B cell (primary cell): Measurements from ENCODE around the gene BAIAP2L1. TPM values are rescaled to one million over a fixed set of nuclear protein-coding genes. Genes with fewer than 3 reads are reported as not detected.

ENCODE experiments used
- ATAC-seq: fragments of 200-7000 bp; cut with Tn5 transposase; one replicate; pipeline ENCODE4 v1.10.0; 2021; ENCODE audit warnings: low read depth, mild to moderate bottlenecking, moderate number of reproducible peaks, moderate library complexity
- CTCF ChIA-PET: fragments of 350-600 bp; sonication (Branson Sonifier 250); formaldehyde crosslinking; loops from one replicate; lab custom pipeline; 2021; ENCODE audit warnings: antibody characterized with exemption, inconsistent platforms; lab: Charles Lee
- POLR2A ChIA-PET: fragments of 350-600 bp; sonication (Branson Sonifier 250); formaldehyde crosslinking; loops from one replicate; lab custom pipeline; 2021; ENCODE audit warnings: antibody characterized with exemption; lab: Charles Lee
- DNase-seq: peaks from one replicate; pipeline ENCODE4 v3.0.0; 2013
- H2AFZ ChIP-seq: 2 replicates; pipeline ENCODE4 v1.6.1; 2012; ENCODE audit warnings: mild to moderate bottlenecking, low read depth, low read length; ENCODE audit not compliant: insufficient read depth, poor library complexity, severe bottlenecking
- H3K27ac ChIP-seq, 2 donors: 1 replicate in 1 of 2; 2 replicates in 1 of 2; pipeline ENCODE4 v1.5.1; 2012 to 2013; ENCODE audit warnings: low read length in 2 of 2, mild to moderate bottlenecking in 2 of 2, moderate library complexity in 1 of 2
- H3K27me3 ChIP-seq, 4 experiments: fragments of 200-600 bp in 1 of 4; sonication (generic) in 1 of 4; replicated peaks in 1 of 4; 1 replicate in 2 of 4; 2 replicates in 2 of 4; pipeline versions ENCODE4 v1.6.1 to v1.7.0; 2013 to 2016; ENCODE audit warnings: low read length in 3 of 4, mild to moderate bottlenecking in 2 of 4, mixed read lengths in 1 of 4, moderate library complexity in 1 of 4; ENCODE audit not compliant: insufficient read depth in 4 of 4, control insufficient read depth in 3 of 4; ENCODE audit errors: control extremely low read depth in 1 of 4
- H3K36me3 ChIP-seq, 2 experiments: replicated peaks in 1 of 2; 1 replicate in 1 of 2; 2 replicates in 1 of 2; pipeline versions ENCODE4 v1.6.1 to v1.7.1; 2013; ENCODE audit warnings: low read length in 1 of 2; ENCODE audit not compliant: insufficient read depth in 2 of 2, control insufficient read depth in 1 of 2; ENCODE audit errors: control extremely low read depth in 1 of 2, extremely low read depth in 1 of 2
- H3K4me1 ChIP-seq, 2 donors: fragments of 200-600 bp in 1 of 2; sonication (generic) in 1 of 2; 1 replicate in 1 of 2; 2 replicates in 1 of 2; pipeline versions ENCODE4 v1.5.1 to v1.6.1; 2013 to 2017; ENCODE audit warnings: low read length in 2 of 2; ENCODE audit not compliant: control insufficient read depth in 2 of 2, insufficient read depth in 2 of 2
- H3K4me2 ChIP-seq: replicated peaks from 2 replicates; pipeline ENCODE3; 2012; ENCODE audit warnings: mild to moderate bottlenecking, low read depth, low read length; ENCODE audit not compliant: poor library complexity, severe bottlenecking
- H3K4me3 ChIP-seq, 5 experiments: fragments of 200-600 bp in 1 of 5; sonication (generic) in 1 of 5; 1 replicate in 3 of 5; 2 replicates in 2 of 5; pipeline versions ENCODE4 v1.5.1 to v1.7.0; 2011 to 2016; ENCODE audit warnings: low read length in 4 of 5, mild to moderate bottlenecking in 4 of 5, low read depth in 2 of 5, control low read depth in 1 of 5, moderate library complexity in 1 of 5; ENCODE audit not compliant: insufficient read depth in 1 of 5; ENCODE audit errors: control extremely low read depth in 1 of 5, extremely low read depth in 1 of 5
- H3K79me2 ChIP-seq: fragments of 200-600 bp; sonication (generic); one replicate; pipeline ENCODE4 v1.6.0; 2016; ENCODE audit warnings: low read length; ENCODE audit not compliant: control insufficient read depth, insufficient read depth
- H3K9ac ChIP-seq: fragments of 200-600 bp; sonication (generic); 2 replicates; pipeline ENCODE4 v1.6.1; 2017; ENCODE audit warnings: mild to moderate bottlenecking, low read length, moderate library complexity
- H3K9me3 ChIP-seq, 3 donors: one replicate each; pipeline versions ENCODE4 v1.6.1 to v1.7.1; 2013; ENCODE audit warnings: low read length in 2 of 3; ENCODE audit not compliant: control insufficient read depth in 2 of 3, insufficient read depth in 1 of 3; ENCODE audit errors: control extremely low read depth in 1 of 3
- H4K20me1 ChIP-seq: 2 replicates; pipeline ENCODE4 v1.6.0; 2012; ENCODE audit warnings: mild to moderate bottlenecking, low read length; ENCODE audit not compliant: insufficient read depth, control insufficient read depth, poor library complexity, severe bottlenecking
- H3K27ac Mint-ChIP-seq: one replicate; pipeline ENCODE4 v1.8.0; 2021; ENCODE audit warnings: mixed read lengths
- H3K27me3 Mint-ChIP-seq: one replicate; pipeline ENCODE4 v1.8.0; 2021; ENCODE audit warnings: mixed read lengths
- H3K4me1 Mint-ChIP-seq: one replicate; pipeline ENCODE4 v1.8.0; 2021; ENCODE audit warnings: mixed read lengths
- H3K4me3 Mint-ChIP-seq: one replicate; pipeline ENCODE4 v1.8.0; 2021; ENCODE audit warnings: mixed read lengths
- H3K9me3 Mint-ChIP-seq: one replicate; pipeline ENCODE4 v1.8.0; 2022; ENCODE audit warnings: mixed read lengths; ENCODE audit not compliant: insufficient read depth
- EZH2 ChIP-seq: IDR thresholded peaks from 2 replicates; pipeline ENCODE4 v1.6.1; 2012; ENCODE audit warnings: borderline replicate concordance, low read depth, mild to moderate bottlenecking, moderate library complexity, low read length; ENCODE audit not compliant: insufficient read depth, poor library complexity, severe bottlenecking
- WGBS: methylation state at CpG from one replicate; pipeline ENCODE4 v1.1.5; 2013; ENCODE audit warnings: missing lambda C conversion rate; ENCODE audit not compliant: insufficient coverage; 5-methylcytosine and 5-hydroxymethylcytosine counted together
- intact Hi-C: fragments of 100-400 bp; cut with micrococcal nuclease; formaldehyde crosslinking; loops from one replicate; pipeline ENCODE4 v1.10.0; 2022
- polyA plus RNA-seq: library from polyadenylated mRNA; depleted of rRNA; stranded (reverse); fragments of >200 nt; gene quantifications from 2 replicates; pipeline ENCODE4 v1.2.3, GENCODE V29; 2012
- total RNA-seq, 2 donors: library from RNA; stranded (reverse); fragments of 120-200 nt in 1 of 2; gene quantifications; 1 replicate in 1 of 2; 2 replicates in 1 of 2; pipeline versions ENCODE4 v1.2.3 to v1.2.4, GENCODE V29; 2013 to 2022
- TF ChIP-seq, protein P1 (sequence below): fragments of 200-600 bp; IDR thresholded peaks from one replicate; pipeline ENCODE4 v1.8.0; 2022; ENCODE audit warnings: antibody characterized with exemption, mild to moderate bottlenecking

BAIAP2L1 gene
- total and polyA plus RNA-seq, 2 donors (not counting 1 experiment from before 2014, with no cell fraction given): 1.5 to 3.7 TPM

DNA sequence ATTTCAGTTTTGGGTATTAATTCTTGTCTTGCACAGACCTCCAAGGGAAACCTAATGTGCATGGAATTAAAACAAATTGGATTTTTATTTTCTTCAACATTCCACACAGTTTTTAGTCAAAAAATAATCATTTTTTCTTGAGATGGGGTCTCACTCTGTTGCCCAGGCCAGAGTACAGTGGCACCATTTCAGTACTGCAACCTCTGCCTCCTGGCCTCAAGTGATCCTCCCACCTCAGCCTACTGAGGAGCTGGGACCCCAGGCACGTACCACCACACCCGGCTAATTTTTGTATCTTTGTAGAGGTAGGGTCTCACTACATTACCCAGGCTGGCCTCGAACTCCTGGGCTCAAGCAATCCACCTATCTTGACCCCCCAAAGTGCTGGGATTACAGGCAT, 4.9 kb downstream of the BAIAP2L1 start:
- CTCF ChIA-PET: no interaction called here

DNA sequence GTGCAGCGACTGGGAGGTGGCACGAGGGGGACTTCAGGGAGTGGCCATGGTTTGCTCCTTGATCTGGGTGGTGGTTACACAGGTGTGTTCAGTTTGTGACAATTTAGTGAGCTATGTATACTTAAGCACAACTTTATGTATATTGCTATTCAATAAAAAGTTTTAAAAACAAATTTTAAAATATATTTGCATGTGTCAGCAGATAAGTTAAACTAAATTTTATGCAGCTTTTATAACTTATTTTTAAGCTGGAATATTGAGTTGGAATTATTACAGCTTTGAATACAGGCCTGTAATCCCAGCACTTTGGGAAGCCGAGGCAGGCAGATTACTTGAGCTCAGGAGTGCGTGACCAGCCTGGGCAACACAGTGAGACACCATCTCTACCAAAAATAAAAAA, 5.4 kb downstream of the BAIAP2L1 start:
- no peaks in the 10 kb centered on the region for H3K79me2 ChIP-seq
- WGBS: 93% methylated on average over 3 of the region's 4 CpGs
- intact Hi-C loops: no loop called here
- H3K9ac ChIP-seq: no peak overlapping the region
- peaks cover 0 to 13% (median 6%) of the 10 kb centered on the region in 4 experiments for H3K27me3 ChIP-seq
- ChIA-PET CTCF (no interaction called here), POLR2A (no interaction called here)
- H3K9me3 ChIP-seq: peaks cover 0 to 4% (median 0%) of the 10 kb centered on the region in 3 donors
- H4K20me1 ChIP-seq: no peaks in the 10 kb centered on the region
- H3K27ac ChIP-seq: no peak overlapping the region
- no peaks in the 10 kb centered on the region for H3K36me3 ChIP-seq
- H3K4me3 Mint-ChIP-seq: no peak overlapping the region
- H3K4me3 ChIP-seq: no peak overlapping the region
- H3K27me3 Mint-ChIP-seq: peaks cover 22% of the 10 kb centered on the region
- ATAC-seq (no peak), DNase-seq (no peak)
- no peak overlapping the region for H3K4me2 ChIP-seq
- no peak overlapping the region for H3K27ac Mint-ChIP-seq
- no peak overlapping the region for H2AFZ ChIP-seq
- no peaks in the 10 kb centered on the region for H3K9me3 Mint-ChIP-seq
- no peak for TF ChIP-seq EZH2
- TF ChIP-seq, protein P1, sequence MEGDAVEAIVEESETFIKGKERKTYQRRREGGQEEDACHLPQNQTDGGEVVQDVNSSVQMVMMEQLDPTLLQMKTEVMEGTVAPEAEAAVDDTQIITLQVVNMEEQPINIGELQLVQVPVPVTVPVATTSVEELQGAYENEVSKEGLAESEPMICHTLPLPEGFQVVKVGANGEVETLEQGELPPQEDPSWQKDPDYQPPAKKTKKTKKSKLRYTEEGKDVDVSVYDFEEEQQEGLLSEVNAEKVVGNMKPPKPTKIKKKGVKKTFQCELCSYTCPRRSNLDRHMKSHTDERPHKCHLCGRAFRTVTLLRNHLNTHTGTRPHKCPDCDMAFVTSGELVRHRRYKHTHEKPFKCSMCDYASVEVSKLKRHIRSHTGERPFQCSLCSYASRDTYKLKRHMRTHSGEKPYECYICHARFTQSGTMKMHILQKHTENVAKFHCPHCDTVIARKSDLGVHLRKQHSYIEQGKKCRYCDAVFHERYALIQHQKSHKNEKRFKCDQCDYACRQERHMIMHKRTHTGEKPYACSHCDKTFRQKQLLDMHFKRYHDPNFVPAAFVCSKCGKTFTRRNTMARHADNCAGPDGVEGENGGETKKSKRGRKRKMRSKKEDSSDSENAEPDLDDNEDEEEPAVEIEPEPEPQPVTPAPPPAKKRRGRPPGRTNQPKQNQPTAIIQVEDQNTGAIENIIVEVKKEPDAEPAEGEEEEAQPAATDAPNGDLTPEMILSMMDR: no peak
- H3K4me1 Mint-ChIP-seq: peaks cover 8% of the 10 kb centered on the region
- peaks cover 2 to 5% of the 10 kb centered on the region in 2 donors for H3K4me1 ChIP-seq

More for the DNA sequence above, 4.9 kb downstream of the BAIAP2L1 start:
- Histone ChIP-seq H4K20me1 (no peaks in the 10 kb centered on the region), H3K4me3 (no peak overlapping the region), H3K9me3 (peaks cover 0 to 4% (median 0%) of the 10 kb centered on the region in 3 donors), H3K9ac (no peak overlapping the region), H3K27me3 (peaks cover 0 to 13% (median 7%) of the 10 kb centered on the region in 4 experiments), H3K4me1 (peaks cover 4 to 8% of the 10 kb centered on the region in 2 donors), H3K27ac (no peak overlapping the region), H2AFZ (no peak overlapping the region), H3K79me2 (no peaks in the 10 kb centered on the region), H3K36me3 (no peaks in the 10 kb centered on the region), H3K4me2 (no peak overlapping the region)
- 100% methylated on average over 1 of the region's 3 CpGs for WGBS
- intact Hi-C loops: no loop called here
- ATAC-seq (no peak), DNase-seq (no peak)
- no peaks in the 10 kb centered on the region for H3K9me3 Mint-ChIP-seq
- H3K27me3 Mint-ChIP-seq: peaks cover 22% of the 10 kb centered on the region
- H3K27ac Mint-ChIP-seq: no peak overlapping the region
- POLR2A ChIA-PET: no interaction called here
- peaks cover 8% of the 10 kb centered on the region for H3K4me1 Mint-ChIP-seq
- TF ChIP-seq, protein P1: no peak
- no peak for TF ChIP-seq EZH2
- no peak overlapping the region for H3K4me3 Mint-ChIP-seq
